GM21737 (cell line): ENCODE data around the gene TMF1.

Source experiments
- ATAC-seq: cut with Tn5 transposase; IDR thresholded peaks from one replicate; pipeline ENCODE4 v1.9.1; 2021; ENCODE audit warnings: mild to moderate bottlenecking, moderate library complexity; ENCODE audit not compliant: unreplicated experiment

Gene TMF1

GRCh38 chr3:69080233-69080920, 28.2 kb upstream of the TMF1 start, which contains the start of gene UBA3:
Gene UBA3, minus strand, starts transcription at chr3:69080365. Its CDS starts 12 bp downstream, at chr3:69080353.
- peak; percentile 52 for ATAC-seq

DNA sequence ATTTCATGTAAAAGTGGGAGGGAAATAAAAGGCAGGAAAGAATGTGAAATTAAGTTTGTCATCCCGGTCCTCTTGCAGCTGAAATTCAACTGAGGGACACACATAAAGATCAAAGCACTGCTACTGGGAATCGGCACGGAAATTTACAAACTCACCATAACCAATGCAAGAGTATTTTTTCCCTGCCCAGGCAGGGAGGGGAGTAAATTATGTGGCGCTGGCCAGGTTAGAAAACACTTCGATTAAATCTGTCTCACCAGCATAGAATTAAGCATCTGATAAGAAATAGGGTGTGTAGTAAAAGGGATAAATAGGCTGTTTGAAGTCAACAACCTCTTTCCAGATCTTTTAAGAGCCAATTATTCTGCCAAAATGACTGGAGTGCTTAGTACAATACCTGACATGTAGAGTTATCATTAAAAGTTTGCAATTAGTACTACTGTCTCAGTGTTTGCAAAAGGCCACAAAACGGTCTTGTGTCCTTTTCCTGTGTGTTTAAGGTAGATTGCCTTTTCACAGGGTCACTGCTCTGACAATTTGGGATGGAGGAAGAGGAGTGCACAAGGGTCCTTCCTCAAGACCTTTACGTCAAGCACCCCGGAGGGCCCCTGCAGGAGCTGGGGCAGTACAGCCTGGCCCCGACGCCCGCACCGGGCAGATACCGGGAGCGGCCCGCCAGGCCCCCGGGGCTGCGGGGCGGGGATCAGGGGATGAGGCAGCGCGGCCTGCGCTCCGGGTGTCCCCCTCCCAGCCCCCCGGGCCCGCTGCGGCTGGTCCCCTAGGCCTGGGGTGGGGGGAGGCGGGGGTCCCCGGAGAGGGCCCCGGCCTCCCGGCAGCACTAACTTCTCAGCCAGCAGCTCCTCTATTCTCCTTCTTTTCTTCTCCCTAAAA, 27.4 kb upstream of the TMF1 start:
- no peak for ATAC-seq

GRCh38 chr3:69072928-69073327, 20.8 kb upstream of the TMF1 start:
- no peak for ATAC-seq

DNA sequence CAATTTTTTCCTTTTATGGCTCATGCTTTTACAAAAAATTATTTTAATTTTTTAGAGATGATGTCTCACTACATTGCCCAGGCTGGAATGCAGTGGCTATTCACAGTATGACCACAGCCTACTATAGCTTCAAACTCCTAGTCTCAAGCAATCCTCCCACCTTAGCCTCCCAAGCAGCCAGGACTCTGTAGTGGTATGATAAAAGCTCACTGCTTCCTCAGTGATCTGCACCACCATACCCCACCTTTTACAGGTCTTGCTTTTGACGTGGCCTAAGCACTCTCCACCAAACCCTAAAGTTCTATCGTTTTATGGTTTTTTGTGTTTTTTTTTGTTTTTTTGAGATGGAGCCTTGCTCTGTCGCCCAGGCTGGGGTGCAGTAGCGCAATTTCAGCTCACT, 14.0 kb upstream of the TMF1 start:
- ATAC-seq, result no peak

DNA sequence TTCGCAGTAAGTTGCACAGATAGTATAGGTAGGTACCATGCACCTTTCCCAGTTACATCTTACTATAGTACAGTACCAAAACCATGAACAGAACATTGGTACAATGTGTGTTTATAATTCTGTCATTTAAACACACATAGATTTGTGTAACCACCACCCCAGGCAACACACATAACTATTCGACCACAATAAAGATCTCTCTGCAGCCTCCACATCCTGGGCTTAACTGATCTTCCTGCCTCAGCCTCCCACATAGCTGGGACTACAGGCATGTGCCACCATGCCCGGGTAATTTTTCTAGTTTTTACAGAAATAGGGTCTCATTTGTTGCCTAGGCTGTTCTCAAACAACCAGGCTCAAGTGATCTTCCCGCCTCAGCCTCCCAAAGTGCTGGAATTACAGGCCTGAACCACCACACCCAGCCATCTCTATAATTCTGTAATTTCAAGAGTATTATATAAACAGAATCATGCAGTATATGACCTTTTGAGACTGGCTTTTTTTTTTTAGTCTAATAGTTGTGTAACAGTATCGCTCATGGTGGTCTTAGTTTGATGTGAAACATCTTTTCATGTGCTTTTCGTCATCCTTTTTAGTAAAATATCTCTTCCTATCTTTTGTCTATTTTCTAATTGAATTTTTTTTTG, 13.3 kb upstream of the TMF1 start:
- ATAC-seq, result no peak

DNA sequence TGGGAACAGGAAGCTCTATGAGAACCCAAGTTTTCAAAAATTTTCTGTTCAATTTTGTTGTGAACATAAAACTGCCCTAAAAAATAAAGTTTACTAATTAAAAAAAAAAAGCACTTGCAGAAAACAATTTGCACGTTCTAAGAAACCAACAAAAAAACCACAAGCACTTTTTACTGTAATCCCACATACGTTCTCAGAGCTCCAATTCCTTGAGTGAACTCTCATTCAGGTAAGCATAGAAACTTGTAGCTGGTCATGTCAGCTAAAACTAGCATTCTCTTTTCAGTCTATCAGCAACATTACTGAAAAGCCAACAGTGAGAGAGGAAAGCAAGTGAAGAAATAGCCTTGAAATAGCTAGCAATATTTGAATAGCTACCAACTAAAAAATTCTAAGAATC, 11.5 kb upstream of the TMF1 start:
- no peak for ATAC-seq

- no peak for ATAC-seq
Observed at GRCh38 chr3:69059688-69060087, 7.6 kb upstream of the TMF1 start.

GRCh38 chr3:69058947-69059224, 6.8 kb upstream of the TMF1 start:
- no peak for ATAC-seq

DNA sequence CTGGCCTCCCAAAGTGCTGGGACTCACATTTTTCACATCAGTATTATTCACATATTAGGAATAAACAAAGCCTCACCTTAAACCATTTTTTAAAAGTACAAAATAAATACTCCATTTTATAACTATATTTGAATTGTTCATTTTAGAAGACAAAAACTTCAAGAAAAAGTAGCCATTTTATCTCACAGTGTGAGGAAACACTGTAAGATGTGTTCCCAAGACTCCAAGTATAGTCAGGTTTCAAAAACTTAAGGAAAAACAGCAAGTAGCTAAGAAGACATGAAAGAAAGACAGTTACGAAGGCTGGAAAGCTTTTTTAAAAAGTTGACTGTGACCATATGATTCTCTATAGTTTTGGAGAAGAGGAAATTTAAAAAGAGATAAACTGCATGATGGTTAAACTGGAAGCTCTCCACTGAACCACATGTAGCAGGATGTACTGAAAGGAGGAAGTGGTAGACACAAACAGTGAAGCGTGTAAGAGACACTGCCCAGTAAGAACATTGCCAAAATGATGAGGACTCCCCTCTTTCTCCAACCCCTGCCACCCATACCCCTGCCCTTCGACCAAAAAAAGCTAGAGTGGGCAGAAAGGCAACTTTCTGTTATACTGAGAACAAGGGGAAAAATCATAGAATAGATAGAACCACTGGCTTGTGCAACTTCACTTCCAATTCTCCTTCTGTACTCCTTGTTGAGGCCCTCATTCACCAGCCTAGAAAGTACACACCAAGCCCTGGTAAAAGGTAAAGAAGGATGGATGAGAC, 6.2 kb upstream of the TMF1 start:
- ATAC-seq, result peak; percentile 90

DNA sequence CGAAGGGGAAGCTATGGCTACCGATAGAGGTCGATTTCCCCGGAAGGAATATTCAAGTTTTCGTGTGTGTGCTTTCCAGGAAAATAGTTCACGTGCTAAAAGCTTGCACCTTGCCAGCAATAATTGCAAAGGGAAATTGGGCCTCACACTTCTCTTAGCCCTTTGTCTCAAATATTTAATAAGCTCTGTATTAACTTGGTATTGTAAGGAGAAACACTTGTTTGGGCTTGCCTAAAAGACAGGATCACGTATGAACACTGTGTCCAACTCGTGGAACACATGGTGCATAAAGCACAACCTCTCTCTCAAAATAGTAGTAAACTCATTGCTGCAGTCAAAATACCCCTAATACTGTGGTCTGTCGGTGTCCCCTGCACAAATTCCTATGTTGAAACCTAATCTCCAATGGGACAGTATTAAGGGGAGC, 352 bp upstream of the TMF1 start:
- peak; percentile 2 for ATAC-seq

GRCh38 chr3:69048990-69049389, 3.1 kb downstream of the TMF1 start:
- ATAC-seq, result no peak

DNA sequence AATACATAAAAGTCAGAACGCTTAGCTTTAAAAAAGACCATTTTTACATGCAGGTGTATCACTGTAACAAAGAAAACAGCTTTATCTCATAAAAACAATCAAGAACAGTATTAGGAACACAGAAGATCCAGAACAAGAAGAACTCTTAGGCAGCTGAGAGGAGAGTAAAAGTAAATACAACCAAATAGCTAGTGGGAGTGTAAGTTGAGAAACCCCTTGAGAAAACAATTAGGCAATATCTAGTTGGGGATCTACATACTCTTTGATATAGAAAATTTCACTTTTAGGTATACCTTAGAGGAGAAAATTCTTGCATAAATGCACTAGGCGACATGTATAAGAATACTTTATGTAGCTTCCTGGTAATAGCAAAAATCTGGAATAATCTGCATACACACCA, 7.5 kb downstream of the TMF1 start:
- ATAC-seq, result no peak

GRCh38 chr3:69033470-69033869, 18.7 kb downstream of the TMF1 start:
- ATAC-seq, result no peak

GRCh38 chr3:69032737-69033136, 19.4 kb downstream of the TMF1 start:
- ATAC-seq, result no peak

GRCh38 chr3:69032142-69032541, 20.0 kb downstream of the TMF1 start:
- no peak for ATAC-seq

GRCh38 chr3:69031635-69032034, 20.5 kb downstream of the TMF1 start:
- no peak for ATAC-seq

- ATAC-seq, result no peak
Observed at GRCh38 chr3:69020857-69021256, 31.3 kb downstream of the TMF1 start.

DNA sequence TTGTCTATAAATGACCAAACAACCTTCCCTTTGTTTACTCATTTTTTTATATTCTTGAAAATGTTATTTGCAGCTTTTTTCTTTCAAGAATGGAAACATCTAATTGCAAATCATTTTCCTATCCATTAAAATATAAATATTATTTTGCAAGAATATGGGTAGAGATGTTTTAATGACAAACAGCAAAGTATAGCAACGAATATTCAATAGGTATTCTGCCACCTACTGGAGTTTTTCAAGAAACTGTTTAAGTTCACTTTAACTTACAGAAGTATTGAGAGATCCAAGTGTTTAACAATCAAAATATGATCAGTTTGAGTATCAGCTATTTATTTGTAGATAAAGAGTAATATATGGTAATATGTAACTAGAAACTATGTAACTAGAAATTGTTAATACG, 31.7 kb downstream of the TMF1 start:
- no peak for ATAC-seq

GRCh38 chr3:69016901-69017300, 35.2 kb downstream of the TMF1 start:
- ATAC-seq, result no peak

- ATAC-seq, result no peak
Observed at GRCh38 chr3:69016102-69016501, 36.0 kb downstream of the TMF1 start.

- ATAC-seq, result no peak
Observed at GRCh38 chr3:69014022-69014580, 38.0 kb downstream of the TMF1 start.
